NCI-H510A (cell line): ENCODE data around the gene LBHD2.
"Not testable (repeated sequence)": the region's sequence is repeated elsewhere in the genome, so short reads cannot be mapped to it uniquely, and the experiment has no call there.

Experiments
- DNase-seq: peaks from one replicate; lab custom pipeline; 2025; lab: John Stamatoyannopoulos, UW

LBHD2 gene

GRCh38 chr14:103084021-103084919, at the start of gene LBHD2:
Gene LBHD2 (plus strand): TSS chr14:103084210. CDS start chr14:103086013, 1,803 bp downstream.
- no peak for DNase-seq

DNA sequence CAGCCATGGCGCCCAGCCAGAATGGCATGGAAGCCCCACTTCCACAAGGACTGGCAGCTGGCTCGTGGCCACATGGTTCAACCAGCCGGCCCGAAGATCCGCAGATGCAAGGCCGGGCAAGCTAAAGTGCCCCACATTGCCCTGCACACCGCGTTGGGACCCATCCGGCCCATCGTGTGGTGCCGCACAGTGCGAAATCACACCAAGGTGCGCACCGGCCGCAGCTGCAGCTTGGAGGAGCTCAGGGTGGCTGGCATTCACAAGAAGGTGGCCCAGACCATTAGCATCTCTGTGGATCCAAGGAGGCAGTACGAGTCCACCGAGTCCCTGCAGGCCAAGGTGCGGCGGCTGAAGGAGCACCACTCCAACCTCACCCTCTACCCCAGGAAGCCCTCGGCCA, 42.5 kb upstream of the LBHD2 start:
- no peak for DNase-seq

DNA sequence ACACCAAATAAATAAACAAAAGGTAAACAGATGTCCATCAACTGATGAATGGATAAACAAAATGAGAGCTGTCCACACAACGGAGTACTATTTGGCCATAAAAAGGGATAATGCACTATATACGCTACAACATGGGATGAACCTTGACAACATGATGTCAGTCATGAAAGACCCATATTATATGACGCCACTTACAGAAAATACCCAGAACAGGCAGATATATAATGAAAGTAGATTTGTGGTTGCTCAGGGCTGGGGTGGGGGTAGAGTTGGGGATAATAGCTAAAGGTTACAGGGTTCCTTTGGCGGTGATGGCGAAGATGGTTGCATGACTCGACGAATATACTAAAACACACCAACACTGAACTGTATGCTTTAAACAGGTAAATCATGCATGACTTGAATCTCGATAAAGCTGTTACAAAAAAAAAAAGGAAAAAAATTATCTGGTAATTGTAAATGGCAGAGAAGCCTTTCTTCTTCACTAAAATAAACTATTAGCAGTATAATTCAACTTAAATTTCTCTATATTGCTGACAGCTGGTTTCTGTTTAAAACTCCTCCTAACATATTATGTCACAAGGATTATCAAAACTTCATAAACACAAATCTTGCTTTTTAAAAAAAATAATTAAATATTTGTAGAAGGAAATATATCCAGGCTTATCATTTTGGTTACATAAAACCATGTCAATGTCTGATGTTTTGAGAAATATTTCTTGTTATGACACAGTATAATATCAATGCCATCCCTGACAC, 40.6 kb upstream of the LBHD2 start:
- no peak for DNase-seq

GRCh38 chr14:103045371-103045869, 38.6 kb upstream of the LBHD2 start:
- DNase-seq, result no peak

GRCh38 chr14:103047453-103047852, 36.6 kb upstream of the LBHD2 start:
- DNase-seq, result not testable (repeated sequence)

DNA sequence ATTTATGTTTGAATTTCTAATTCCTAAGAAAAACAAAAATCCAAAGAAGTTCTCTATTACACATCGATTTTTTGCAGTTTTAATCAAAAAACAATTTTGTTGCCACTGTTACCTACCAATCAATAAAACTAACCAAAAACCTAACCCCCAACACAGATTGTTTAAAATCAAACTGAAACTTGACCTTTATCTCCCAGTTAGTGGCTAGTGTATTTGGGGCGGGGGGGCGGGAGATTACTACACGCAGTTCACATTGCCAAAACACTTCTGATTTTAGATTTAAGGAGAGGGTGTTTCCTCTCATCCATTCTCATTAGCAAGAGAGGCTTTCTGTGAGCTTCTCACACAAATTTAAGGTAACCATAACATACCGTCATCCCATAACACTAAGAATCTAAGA, 33.1 kb upstream of the LBHD2 start:
- no peak for DNase-seq

GRCh38 chr14:103052407-103052806, 31.6 kb upstream of the LBHD2 start:
- DNase-seq, result no peak

GRCh38 chr14:103055695-103056094, 28.3 kb upstream of the LBHD2 start:
- no peak for DNase-seq

DNA sequence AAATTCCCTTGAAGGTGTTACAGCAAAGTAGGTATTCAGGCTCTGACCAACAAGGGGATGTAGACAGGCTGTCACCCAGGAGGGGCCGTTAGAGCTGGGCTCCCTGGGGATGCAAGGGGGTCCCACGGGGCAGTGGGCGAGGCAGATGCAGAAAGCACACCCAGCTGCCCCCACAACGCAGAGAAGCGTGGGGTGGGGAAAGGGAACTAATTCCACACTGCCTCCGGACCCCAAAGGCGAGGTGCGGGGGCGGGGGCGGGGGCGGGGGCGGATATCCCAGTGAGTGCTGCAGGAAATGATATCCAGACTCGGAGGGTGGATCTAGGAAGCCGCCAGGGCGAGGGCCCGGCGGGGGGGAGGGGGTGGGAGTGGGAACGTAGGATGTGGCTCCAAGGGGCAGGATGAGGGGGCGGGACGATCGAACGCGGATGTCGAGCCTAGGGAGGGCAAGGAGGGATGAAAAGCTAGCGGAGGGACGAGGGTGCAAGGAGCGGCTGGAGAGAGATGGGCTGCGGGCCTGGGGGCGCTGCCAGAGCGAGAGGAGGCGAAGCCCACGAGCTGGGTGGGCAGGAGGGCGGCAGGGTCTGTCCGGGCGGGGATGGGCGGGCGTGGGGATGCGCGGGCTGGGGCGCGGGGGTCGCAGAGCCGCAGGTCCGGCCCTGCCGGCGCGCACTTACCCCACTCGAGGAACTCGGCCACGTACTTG, 27.5 kb upstream of the LBHD2 start:
- DNase-seq, result peak; percentile 59

DNA sequence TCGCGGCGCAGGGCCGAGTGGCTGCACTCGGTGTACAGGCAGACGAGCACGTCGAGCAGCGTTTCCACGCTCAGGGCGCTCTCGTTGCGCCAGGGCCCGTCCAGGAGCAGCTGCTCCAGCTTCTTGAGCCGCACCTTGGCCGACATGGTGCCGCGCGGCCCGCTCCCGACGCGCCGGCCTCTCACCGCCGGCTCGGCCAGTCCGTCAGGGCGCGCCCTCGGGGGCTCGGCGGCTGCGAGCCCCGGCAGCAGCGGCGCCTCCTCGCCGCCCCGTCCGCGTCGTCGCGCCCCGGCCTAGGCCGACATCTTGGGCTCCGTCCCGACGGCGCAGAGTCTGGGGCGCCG, 27.0 kb upstream of the LBHD2 start:
- DNase-seq, result no peak

DNA sequence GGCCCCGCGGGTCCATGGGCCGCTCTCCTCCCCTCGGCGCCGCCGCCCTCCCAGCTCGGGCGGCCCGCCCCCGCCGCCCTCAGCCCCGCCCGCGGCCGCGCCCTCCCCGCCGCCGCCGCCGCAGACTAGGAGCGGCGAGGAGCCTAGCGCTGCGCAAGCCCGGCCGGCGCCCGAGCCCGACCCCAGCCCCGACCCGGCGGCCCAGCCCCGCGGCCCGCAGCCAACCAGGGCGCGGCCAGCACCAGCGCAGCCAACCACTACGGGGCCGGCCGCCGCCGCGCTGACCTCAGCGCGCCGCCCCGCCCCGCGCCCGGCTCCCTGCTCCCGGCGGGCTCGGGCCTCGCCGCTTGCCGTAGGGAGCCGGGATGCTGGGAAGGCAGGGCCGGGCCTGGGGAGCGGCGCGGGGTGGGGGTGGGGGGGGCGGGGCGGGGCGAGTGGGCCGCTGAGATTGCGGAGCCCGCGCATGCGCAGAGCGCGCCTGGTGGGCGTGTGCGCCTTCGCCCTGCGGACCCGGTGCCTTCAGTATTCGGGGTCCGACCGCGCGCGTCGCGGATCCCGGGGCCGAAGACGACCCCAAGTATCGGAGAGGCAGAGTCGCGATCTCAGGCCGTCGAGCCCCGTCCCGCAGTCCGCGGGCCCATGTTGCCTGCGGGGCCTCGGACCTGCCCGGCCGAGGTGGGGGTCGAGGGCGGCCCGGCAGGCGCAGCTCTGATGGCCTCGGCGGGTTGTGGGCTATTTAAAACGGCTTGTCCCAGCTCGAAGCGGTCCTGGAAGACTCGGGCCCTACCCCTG, 26.4 kb upstream of the LBHD2 start, which contains the start of gene CDC42BPB:
CDC42BPB (minus strand) TSS at position 178 of the 792 bp plus-strand sequence. CDS start 376 bp downstream, outside the sequence.
- DNase-seq, result peak; percentile 92

DNA sequence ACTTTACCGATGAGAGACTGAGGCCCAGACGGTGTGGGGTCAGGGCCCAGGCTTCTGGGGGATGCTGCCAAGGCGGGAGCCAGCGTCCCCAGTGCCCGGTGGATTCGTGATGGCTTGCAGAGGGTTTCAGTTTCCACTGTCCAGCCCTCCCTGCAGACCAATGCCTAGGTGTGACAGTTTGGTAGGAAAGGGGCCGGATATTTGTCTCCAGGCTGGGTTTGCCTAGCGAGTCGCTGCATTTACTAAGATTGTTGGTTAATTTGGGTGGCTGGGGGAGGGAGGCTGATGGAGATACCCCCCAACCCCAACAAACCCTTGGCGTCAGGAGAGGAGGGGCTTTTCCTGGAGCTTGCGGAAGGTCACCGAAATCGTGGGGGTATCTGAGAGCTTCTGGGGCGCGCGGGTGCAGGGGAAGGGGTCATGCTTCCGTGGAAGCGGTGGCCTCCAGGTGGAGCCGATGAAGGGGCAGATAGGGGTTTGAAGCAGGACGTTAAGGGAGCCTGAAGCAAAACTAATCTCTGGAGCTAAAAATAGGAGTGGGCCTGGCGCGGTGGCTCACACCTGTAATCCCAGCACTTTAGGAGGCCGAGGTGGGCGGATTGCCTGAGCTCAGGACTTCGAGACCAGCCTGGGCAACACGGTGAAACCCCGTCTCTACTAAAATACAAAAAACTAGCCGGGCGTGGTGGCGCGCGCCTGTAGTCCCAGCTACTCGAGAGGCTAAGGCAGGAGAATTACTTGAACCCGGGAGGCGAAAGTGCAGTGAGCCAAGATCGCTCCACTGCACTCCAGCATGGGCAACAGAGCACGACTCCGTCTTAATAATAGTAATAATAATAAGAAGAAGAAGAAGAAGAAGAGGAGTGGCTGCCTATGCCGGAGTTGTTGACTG, 25.6 kb upstream of the LBHD2 start:
- DNase-seq, result no peak

GRCh38 chr14:103059556-103059955, 24.5 kb upstream of the LBHD2 start:
- DNase-seq, result no peak

DNA sequence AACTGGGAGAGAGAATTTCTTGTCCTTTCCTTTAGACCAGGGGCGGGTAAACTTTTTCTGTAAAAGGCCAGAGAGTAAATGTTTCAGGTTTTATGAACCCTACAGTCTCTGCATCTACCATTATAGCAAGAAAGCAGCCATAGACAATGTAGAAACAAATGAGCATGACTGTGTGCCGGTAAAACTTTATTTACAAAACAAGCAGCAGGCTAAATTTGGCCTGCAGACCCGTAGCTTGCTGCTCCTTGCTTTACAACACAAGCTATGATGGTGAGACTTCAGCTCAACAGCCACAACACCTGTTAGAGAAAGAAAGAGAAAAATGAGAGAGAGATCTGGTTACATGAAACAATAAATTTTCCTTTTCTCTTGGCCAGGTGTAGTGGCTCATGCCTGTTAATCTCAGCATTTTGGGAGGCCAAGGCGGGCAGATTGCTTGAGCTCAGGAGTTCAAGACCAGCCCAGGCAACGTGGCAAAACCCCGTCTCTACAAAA, 22.5 kb upstream of the LBHD2 start:
- DNase-seq, result no peak

DNA sequence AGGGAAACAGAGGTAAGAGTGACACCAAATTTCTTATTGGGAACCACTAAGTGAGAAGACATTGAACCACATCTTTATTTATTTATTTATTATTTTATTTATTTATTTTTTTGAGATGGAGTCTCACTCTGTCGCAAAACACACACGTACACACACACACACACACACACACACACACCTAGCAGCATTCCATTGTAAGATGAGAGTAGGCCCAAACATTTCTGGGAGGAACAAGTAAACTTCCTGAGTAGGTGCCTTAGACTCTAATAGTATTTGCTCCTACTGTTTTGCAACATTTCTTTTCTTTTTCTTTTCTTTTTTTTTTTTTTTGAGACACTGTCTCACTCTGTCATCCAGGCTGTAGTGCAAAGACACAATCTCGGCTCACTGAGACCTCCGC, 19.6 kb upstream of the LBHD2 start:
- no peak for DNase-seq

GRCh38 chr14:103064978-103065377, 19.0 kb upstream of the LBHD2 start:
- DNase-seq, result no peak

- DNase-seq, result no peak
Measured at GRCh38 chr14:103065861-103066260, 18.1 kb upstream of the LBHD2 start.

DNA sequence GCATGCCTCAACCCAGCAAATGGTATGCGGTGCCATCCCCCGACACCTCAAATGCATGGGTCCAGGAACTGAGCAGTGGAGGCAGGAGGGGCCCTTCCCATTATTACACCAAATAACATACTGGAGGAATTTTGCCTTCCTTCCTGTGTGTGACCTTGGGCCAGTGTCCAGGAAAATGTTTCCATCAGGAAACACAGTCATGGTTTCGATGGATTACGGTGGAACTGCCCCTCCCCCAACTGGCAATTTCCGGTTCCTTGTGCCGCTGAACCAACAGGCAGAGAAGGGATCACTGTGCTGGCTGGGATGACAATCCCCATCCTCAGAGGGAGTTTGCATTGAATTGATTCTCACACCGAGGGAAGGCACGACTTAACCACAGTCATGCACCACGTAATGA, 17.6 kb upstream of the LBHD2 start:
- DNase-seq, result no peak

DNA sequence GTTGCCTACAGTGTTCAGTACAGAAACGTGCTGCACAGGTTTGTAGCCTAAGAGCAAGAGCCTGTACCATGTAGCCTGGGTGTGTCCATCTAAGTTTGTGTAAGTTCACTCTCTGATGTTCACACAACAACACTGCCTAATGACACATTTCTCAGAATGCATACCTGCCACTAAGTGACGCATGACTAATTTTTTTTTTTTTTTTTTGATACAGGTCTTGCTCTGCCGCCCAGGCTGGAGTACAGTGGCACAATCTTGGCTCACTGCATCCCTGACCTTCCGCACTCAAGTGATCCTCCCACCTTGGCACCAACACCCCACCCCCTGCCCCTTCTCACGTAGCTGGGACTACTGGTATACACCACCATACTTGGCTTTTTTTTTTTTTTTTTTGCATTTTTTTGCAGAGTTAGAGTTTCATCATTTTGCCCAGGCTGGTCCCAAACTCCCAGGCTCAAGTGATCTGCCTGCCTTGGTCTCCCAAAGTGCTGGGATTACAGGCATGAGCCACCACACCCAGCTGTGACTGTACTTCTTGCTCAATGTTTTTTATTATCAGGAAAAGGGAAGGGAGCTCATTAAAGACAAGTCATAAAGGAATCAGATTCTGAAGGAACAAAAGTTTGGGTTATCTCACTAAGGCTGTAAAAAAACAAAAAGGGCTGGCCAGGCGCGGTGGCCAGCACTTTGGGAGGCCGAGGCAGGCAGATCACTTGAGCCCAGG, 16.6 kb upstream of the LBHD2 start:
- no peak for DNase-seq
